HG03442 (cell line): ENCODE results near the gene CNTNAP5.

Source experiments
- ATAC-seq: cut with Tn5 transposase; IDR thresholded peaks from one replicate; pipeline ENCODE4 v1.9.1; 2021; ENCODE audit warnings: mild to moderate bottlenecking, moderate library complexity; ENCODE audit not compliant: unreplicated experiment

Gene CNTNAP5

DNA sequence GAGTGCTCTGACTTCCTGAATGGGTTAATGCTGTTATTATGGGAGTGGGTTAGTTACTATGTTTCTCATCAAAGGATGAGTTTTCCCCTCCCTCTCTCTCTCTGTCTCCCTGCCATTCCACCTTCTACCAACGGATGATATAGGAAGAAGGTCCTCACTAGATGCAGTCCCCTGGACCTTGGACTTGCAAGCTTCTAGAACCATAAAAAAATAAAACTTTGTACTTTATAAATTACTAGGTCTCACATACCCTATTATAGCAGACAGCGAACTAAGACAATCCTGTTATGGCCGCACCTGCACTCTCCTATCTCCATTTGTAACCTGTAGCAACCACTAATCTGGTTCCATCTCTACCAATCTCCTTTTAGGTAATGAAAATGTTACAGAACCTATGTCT, 564.9 kb downstream of the CNTNAP5 start:
- no peak for ATAC-seq

DNA sequence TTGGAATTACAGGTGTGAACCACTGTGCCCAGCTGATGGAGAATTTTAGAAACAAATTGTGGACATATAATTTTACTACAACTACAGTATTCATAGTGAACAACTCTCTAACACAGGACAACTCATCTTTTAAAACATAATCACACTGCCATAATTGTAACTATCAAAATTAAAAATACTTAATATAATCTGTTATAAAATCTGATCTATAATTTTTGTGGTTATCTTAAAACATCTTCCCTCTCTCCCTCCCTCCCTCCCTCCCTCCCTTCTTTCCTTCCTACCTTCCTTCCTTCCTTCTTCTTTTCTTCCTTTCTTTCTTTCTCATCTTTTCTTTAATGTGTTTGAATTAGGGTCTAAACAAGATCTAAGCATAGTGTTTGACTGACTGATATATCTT, 577.7 kb downstream of the CNTNAP5 start:
- no peak for ATAC-seq

DNA sequence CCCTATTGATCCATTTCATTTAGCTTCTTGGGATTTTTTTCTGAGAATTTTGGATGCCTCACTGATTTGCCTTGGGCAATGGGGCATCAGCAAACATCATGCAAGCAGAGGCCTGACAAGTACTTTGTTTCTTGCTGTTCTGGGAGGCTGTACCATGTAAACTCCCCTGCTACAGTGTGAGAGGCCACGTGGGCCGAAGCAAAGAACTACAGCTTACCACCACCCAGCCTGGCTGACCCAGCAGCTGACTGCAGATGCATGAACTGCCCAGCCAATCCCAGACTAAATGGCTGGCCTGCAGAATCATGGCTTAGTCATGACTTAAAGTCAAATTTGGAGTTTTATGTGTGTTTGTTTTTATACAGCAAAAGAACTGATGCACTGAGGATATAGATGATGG, 579.9 kb downstream of the CNTNAP5 start:
- ATAC-seq = no peak

DNA sequence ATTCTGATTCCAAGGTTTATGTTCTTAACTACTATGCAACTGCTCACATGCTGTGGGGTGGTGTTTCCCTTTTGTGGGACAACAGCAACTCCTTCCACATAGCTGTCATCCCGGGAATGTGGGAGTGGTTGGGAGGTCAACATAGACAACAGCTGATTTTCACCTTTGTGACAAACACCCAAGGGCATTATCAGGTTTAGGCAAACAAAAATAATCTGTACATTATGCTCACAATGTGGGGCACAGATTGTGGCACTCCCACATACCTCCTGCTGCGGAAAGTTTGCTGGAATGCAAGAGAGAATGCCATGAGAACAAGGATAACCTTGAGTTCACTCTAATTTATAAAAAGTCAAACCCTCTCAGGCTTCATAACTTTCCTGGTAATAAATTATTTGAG, 582.6 kb downstream of the CNTNAP5 start:
- ATAC-seq = no peak

DNA sequence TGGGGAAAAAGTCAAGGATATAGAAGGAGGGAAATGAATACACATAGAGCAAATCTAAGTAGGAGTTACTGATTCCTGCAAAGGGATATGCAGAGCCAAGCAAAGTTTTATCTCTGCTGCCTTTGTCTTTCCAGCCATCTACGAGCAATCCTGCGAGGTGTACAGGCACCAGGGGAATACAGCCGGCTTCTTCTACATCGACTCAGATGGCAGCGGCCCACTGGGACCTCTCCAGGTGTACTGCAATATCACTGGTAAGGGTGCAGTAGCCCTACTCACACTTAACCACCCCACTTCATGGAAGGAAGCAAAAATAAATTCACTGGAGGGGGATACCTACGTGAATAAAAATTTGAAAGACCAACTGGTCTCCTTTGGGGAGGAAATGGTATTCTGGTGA, 584.6 kb downstream of the CNTNAP5 start:
- no peak for ATAC-seq

DNA sequence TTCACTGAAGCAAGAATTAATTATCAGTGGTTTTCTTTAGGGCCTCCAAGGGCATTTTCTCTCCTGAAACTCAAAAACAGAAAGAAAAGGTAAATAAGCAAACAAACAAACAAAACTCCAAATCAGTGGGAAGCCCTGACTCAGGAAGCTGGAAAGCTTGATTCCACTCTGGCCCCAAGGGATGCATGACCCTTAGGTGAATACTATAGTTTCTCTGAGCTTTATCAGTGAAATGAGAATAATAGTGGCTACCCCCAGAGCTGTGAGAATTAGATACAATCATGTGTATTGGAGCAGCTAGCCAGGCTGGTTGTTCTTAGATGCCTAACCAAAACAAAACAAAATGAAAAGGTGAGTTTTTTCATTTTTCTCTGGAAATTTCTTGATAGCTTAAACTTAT, 585.1 kb downstream of the CNTNAP5 start:
- ATAC-seq = no peak

DNA sequence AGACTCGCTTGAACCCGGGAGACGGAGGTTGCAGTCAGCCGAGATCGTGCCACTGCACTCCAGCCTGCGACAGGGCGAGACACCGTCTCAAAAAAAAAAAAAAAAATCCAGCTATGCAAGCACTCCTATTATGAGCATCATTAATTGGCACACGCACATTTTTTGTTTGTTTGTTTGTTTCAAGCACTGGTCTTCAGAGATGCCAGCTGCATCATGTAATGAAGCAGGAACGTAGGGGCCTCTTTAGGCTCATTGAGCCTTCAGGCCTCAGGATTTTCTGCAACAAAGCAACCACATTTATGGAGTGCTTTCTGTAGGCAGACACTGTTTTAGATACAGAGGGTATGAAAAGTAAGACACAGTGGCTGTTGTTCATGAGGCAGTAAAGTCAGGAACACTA, 585.8 kb downstream of the CNTNAP5 start:
- ATAC-seq = no peak

DNA sequence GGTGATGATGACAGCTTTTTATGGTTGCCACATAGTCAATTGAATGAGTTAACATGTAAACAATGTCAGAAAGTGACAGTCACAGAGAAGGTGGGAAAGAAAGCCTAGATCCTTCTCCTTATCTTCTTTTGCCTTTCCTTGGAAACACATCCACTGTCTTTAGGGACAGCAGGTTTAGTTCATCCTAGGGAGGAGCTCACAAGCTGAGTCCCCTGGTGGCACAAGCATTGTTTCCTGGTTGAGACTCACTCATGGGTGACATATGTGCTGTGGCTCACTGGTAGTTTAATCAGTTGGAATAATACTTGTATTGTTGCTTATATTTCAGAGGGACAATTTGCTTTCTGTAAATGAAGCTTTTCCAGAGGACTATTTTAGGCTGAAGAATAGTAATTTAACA, 598.5 kb downstream of the CNTNAP5 start:
- no peak for ATAC-seq

DNA sequence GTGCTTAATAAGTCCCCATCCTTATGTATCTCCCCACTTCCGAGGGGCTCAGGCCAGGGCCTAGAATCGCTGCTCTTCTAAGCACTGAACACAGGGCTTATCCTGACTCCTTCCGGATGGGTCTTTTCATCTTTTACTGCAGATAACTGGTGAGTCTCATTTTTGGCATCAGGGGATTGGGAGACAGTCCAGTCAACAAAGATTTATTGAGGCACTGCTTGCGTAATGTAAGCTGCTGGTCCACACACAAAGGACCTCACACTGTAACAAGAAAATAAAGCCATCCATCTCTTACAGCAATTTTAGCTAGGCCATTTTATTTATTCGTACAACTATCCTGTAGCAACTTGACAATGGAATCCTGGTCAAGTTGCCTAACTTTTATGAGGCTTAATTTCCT, 600.5 kb downstream of the CNTNAP5 start:
- ATAC-seq = no peak

DNA sequence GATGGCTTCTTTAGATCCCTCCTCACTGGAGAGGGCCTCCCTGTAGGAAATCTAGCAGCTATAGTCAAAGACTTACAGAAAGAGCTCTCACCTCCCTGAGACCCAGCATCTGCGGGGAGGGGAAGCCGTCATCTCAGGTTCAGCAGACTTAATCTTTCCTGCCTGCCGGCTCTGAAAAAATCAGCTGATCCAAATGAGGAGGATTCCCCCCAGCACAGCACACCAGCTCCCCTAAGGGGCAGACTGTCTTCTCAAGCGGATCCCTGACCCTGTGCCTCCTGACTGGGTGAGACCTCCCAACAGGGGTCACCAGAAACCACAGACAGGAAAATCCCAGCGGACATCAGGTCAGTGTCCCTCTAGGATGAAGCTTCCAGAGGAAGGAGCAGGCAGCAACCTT, 601.9 kb downstream of the CNTNAP5 start:
- ATAC-seq = no peak

DNA sequence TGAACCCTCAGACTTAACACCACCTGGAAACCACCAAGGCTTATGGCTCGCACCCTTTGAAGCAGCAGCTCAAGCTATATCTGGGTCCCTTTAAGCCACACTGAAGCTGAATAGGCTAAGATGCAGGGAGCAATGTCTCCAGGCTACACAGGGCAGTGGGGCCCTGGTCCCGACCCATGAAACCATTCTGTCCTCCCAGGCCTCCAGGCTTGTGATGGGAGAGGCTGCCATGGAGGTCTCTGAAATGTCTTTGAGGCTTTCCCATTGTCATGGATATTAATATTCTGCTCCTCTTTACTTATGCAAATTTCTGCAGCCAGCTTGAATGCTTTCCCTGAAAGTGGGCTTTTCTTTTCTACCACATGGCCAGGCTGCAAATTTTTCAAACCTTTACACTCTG, 608.7 kb downstream of the CNTNAP5 start:
- no peak for ATAC-seq

DNA sequence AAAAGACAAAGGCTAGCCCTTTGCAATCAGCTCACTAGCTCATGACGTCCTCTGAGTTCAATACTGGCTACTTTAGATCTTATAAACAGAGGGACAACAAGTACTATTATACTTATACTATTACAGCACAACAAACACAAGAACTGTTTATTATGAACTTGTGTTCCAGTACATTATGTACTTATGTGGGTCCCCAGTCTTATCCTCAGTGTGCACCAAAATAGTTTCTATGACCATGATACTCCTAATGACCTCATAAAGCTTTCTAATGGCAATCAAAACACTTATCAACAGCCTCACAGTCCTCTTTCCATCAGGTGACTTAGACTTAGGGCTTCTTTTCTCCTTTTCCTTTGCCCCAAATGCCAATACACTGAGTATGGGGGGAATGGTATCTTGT, 614.4 kb downstream of the CNTNAP5 start:
- ATAC-seq = no peak

DNA sequence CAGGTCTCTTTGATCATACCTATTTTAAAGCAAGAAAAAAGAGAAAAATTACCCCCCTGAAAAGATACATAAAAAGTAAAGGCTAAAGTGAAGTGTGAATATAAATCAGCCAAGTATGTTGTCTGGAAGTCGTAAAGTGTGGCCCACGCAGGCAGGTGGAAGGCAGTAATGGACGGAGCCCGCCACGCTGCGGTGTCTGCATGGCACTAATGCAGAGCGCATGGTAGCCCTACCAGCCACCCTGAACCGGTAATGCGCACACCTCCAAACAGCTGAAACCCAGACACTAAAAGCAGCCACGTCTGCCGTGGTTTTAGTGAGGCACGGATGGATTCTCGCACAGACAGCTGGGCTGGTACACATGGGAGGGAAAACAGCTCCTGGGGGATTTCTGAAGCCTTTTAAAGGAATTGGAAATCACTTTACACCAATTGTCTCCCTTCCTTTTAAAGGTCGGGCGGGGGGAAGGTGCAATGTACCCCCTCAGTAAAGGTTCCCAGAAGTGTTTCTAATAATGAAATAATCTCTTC, 615.2 kb downstream of the CNTNAP5 start:
- no peak for ATAC-seq

DNA sequence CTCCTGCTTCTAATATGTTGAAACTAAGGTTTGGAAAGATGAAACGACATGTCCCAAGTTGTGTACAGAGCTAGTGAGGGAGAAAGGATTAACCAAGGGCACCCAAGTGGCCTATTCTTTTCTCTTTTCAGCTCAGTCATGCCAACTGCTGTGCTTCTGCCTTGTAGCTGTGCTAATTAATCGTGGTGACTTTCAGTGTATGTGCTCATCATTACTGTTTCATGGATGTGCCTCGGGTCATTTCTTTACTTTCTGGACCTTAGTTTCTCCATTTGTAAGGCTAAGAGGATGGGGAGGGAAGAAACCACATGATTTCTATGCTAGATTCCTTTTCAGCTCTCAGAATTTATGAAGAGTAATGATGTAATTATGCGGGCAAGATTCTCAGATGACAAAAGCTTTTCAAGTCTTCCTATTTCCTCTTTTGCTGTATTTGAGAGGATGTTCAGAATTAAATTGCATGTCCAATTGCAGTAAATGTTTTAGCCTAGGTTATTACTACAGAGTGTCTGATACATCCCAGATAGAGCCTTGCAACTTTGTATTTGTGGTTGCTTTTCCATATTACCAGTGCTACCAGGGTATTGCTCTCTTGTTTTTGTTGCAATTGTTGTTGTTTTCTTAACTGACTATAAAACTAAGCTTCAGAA, 621.2 kb downstream of the CNTNAP5 start:
- no peak for ATAC-seq

DNA sequence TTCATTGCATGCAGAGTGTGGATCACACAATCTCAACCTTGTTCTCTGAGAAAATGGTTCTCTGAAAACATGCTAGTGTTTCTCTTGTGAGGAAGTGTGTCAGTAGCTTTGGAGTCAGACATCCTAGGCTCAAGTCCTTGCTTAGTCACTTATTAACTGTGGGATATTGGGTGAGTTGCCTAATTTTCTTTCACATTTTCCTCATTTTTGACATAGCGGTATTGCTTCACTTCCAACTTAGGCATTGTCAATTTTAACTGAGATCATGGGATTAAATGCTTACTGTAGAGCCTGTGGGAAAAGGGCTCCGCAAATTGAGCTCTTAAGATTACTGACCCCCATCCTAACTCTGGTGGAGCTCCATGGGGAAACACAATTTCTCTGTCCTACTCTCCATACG, 622.2 kb downstream of the CNTNAP5 start:
- ATAC-seq = no peak

DNA sequence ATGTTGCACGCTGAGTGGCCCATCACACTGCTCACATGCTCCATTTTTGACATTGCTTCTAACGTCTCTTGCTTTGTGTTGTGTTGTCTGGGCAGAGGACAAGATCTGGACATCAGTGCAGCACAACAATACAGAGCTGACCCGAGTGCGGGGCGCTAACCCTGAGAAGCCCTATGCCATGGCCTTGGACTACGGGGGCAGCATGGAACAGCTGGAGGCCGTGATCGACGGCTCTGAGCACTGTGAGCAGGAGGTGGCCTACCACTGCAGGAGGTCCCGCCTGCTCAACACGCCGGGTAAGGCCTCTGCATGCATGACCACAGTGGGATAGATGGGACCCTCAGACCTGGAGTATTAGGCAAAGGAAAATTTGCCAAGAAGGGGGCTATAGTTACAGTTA, 622.6 kb downstream of the CNTNAP5 start:
- ATAC-seq = no peak

DNA sequence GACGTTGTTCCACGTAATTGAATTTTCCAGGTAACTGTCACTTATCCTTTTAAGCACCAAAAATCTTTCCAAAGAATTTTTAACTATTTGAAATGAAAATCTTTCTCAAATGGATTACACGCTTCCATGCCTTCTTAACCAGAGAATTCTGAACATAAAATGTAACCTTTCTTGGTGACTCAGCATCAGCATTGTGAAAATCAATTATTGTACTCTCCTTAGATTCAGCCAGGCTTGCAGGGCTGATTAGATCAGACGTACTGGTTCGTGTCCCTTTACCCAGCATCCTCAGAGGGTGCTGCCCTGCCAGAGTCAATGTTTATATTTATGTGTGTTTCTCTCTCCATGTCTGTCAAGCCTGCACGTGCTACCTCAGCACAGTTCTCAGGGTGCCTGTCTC, 623.9 kb downstream of the CNTNAP5 start:
- no peak for ATAC-seq

DNA sequence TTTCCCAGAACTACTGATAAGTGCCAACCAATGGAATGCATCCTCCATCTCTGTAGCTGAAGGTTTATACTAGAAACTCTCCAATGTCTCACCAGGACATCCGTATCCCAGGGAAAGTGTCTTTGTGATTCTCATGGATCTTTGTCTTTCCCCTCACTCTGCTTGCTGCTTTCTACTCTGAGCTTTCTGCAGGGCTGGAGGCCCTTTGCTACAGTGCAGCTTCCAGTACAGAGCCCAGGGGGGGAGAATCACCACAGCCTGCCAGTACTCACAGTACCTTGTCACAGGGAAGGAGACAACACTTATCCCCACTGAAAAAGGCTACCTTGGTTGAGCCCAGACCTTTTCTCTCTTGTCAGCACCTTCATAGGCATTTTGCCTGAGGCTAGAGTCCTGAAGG, 627.0 kb downstream of the CNTNAP5 start:
- no peak for ATAC-seq

DNA sequence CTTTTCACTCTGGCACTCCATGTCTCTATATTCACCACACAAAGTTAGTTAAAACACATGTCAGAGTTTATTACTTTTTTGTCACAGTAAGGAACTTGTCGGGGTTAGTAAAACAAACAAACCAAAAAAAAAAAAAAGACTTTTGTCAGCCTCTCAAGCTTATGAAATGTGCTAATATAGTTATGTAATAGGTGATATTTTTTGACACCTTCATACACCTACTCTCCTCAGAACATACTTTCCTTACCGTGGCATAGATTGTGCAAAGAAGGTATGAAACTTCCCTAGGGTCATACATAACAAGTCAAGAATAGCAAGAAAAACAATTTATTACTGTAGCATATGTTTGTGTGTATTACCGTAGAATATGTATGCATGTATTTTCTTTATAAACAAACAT, 633.3 kb downstream of the CNTNAP5 start:
- ATAC-seq = no peak

DNA sequence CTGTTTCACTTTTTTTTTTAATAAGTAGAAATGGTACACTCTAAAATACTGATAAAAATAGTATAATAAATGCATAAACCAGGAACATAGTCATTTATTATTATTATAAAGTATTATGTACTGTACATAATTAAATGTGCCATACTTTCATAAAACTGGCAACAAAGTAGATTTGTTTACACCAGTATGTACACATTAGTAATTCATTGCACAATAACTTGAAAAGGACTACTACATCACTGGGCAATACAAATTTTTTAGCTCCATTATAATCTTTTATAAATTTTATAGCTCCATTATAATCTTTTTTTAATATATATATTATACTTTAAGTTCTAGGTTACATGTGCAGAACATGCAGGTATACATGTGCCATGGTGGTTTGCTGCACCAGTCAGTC, 636.5 kb downstream of the CNTNAP5 start:
- ATAC-seq = no peak

DNA sequence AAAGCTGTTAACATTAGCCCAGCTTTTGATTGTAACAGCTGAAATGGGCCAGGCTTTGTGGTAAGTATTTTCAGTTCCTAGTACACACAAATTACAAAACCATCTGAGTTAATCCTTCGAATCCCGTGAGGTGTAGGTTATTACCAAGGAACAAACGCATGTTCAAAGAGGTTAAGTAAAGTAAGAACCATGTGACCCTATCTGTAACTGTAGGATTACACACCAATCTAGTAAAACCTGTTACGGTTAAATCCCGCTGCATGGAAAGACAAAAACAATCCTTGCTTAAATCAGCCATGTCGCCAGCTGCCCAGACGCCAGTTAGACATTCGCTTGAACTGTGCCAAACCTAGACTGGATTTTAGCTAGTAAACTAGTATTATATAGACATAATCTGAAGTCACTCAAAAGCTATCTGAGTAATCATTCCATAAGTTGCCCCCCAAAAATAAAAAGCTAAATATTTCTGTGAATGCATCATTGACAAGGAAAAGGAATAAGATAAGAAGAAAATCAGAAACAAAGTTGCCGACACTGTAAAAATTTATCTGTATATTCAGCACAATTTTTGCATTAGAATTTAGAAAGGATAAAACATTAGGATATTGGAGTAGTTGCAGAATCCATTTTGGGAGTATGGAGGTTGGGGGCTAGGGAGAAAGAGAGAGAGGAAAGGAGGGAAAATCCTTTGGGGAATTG, 638.0 kb downstream of the CNTNAP5 start:
- ATAC-seq = no peak

DNA sequence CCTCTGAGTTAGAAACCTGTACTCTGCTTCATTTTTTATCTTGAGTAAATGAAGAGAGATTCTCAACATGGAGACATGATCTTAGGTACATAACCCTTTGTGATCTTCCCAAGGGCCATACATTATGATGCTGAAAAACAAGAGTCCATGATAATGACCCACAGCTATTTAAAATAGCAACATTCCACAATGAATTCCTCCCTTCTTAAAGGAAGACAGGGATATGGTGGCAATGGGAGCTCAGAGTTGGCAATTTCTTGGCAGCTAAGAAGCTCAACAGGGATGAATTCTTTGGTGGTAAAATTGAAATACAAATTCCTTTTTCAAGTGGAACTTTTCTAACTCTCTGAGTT, 638.5 kb downstream of the CNTNAP5 start:
- no peak for ATAC-seq

DNA sequence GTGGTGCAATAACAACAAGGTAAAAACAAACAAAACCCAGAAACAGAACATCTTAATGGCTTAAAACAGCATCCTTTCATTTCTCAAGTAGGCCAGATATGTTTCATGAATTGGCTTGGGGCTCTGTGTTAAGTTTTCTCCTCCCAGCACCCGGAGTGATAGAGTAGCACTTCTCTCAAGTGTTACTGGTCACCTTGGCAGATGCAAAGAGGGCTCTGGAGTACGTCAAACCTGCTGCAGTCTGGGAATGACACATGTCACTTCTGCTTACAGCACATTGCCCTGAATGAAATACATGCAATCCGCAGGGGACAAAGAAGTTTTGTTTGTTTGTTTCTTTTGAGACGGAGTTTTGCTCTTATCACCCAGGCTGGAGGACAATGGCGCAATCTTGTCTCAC, 639.3 kb downstream of the CNTNAP5 start:
- ATAC-seq = no peak
